GM10266 (cell line): ENCODE measurements around the gene SUPT3H.

ENCODE experiments used
- DNase-seq: peaks from one replicate; pipeline ENCODE4 v3.0.0; 2012; ENCODE audit errors: extremely low spot score
- CTCF ChIP-seq: IDR thresholded peaks from 2 replicates; pipeline ENCODE4 v1.5.1; 2012; ENCODE audit warnings: mild to moderate bottlenecking, low read depth; ENCODE audit not compliant: control insufficient read depth, insufficient read depth; ENCODE audit errors: missing control alignments

SUPT3H gene

GRCh38 chr6:45353654-45354053 lies 24.1 kb downstream of the SUPT3H start:
- TF ChIP-seq CTCF, result no peak
- DNase-seq, result no peak

GRCh38 chr6:45351667-45352066 lies 26.1 kb downstream of the SUPT3H start:
- no peak for DNase-seq
- TF ChIP-seq CTCF, result no peak

GRCh38 chr6:45351076-45351475 lies 26.7 kb downstream of the SUPT3H start:
- TF ChIP-seq CTCF, result no peak
- no peak for DNase-seq

GRCh38 chr6:45350186-45350710 lies 27.5 kb downstream of the SUPT3H start:
- no peak for DNase-seq
- TF ChIP-seq CTCF, result no peak

GRCh38 chr6:45344900-45345299 lies 32.8 kb downstream of the SUPT3H start:
- TF ChIP-seq CTCF, result no peak
- DNase-seq, result no peak

- no peak for DNase-seq
- TF ChIP-seq CTCF, result no peak
These were observed 49.2 kb downstream of the SUPT3H start for GRCh38 chr6:45328523-45328922.

- no peak for DNase-seq
- TF ChIP-seq CTCF, result no peak
These were observed 49.7 kb downstream of the SUPT3H start, which contains the start of gene RUNX2 for GRCh38 chr6:45327956-45328522. TSS of gene RUNX2 (plus strand) at chr6:45328330. CDS start at chr6:45328727, 397 bp downstream.
